HG03135 (cell line): ENCODE results near the gene ABHD12.
A peak's percentile ranks its signal among the peaks of the same experiment; 100 is the strongest.

ENCODE experiments used
- ATAC-seq: cut with Tn5 transposase; IDR thresholded peaks from one replicate; pipeline ENCODE4 v1.9.1; 2021; ENCODE audit warnings: mild to moderate bottlenecking, moderate library complexity; ENCODE audit not compliant: unreplicated experiment

ABHD12 gene

GRCh38 chr20:25382704-25383370, 7.8 kb downstream of the ABHD12 start:
- no peak for ATAC-seq

GRCh38 chr20:25380945-25381614, 9.6 kb downstream of the ABHD12 start:
- no peak for ATAC-seq

- no peak for ATAC-seq
Measured at GRCh38 chr20:25378884-25379733, 11.5 kb downstream of the ABHD12 start.

- no peak for ATAC-seq
Measured at GRCh38 chr20:25378189-25378883, 12.3 kb downstream of the ABHD12 start.

GRCh38 chr20:25376886-25377285, 13.7 kb downstream of the ABHD12 start:
- ATAC-seq: no peak

DNA sequence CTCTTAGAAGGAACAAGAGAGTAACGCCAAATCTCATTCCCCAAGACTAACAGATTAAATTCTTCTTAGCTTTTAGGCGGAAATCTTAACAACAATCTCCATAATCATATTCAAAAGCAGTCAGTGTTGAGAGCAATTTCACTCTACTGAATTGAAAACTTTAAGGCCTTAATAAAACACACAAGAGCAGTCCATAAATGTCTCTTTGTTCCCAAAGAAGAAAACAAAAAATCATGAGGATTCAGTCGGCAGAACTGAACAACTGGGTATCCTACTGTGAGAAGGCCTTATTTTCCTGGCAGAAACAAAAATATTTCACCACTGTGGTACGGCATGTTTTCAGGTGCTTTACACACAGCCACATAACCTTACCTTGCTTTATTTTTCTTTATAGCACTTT, 14.4 kb downstream of the ABHD12 start:
- no peak for ATAC-seq

GRCh38 chr20:25374842-25375241, 15.8 kb downstream of the ABHD12 start:
- ATAC-seq: no peak

- no peak for ATAC-seq
Measured at GRCh38 chr20:25372584-25373336, 17.9 kb downstream of the ABHD12 start.

GRCh38 chr20:25369971-25370370, 20.7 kb downstream of the ABHD12 start:
- ATAC-seq: no peak

DNA sequence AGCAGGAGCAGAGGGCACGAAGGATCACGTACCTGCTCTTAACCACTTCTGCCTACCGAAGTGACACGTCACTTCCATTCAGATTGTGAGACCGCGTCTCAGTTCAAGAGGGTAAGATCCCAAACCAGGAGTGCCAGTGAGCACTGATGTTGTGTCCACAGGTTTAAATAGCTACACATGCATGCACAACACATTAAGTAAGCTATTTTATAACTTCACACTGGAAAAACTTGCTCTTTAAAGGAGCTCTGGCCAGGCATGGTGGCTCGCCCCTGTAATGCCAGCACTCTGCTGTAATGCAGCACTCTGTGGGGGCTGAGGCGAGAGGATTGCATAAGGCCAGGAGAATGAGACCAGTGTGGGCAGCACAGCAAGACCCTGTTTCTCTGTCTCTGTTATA, 21.1 kb downstream of the ABHD12 start:
- ATAC-seq: no peak

DNA sequence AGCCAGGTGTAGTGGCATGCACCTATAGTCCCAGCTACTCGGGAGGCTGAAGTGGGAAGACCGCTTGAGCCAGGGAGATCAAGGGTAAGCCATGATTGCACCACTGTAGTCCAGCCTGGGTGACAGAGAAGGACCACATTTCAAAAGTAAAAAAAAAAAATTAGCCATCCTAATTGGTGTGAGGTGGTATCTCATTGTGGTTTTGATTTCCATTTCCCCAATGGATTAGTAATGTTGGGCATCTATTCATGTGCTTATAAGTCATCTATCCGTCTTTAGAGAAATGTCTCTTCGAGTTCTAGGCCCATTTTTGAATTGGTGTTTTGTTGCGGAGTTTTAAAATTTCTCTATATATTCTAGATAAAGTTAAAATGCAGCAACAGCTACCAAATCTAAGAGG, 21.7 kb downstream of the ABHD12 start:
- ATAC-seq: no peak

GRCh38 chr20:25368526-25368925, 22.1 kb downstream of the ABHD12 start:
- no peak for ATAC-seq

DNA sequence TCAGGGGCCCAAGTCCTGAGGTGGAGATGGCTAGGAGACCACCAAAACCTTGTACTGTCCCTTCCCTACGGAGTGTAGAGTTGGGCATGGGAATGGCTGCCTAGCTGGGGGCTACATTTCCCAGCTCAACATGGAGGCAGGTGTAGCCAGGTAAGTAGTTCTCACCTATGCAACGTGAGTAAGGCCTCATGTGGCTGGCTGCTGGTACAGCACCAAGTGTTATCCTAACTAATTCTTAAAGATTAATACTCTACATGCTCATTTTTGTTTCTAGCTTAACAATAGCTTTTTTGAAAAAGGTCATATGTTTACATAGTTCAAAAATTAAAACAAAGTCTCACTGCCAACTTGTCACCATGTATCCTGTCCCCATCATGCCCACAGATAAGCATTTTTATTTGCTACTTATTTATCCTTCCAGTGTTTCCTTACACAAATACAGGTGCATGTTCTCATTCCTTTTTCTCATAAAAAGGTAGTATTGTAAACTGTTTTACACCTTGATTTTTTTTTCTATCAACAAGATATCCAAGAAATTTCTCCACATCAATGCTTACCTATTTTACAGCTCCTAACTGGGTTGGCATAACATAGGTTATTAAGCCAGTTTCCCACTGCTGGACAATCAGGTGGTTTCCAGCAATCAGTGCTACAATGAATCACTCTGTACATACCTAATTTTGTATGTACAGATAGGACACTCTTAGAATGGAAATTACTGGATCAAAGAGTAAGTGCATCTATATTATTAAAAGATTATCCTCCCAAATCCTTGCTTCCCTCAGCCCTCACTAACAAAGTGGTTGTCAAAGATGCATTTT, 25.5 kb downstream of the ABHD12 start:
- ATAC-seq: no peak

DNA sequence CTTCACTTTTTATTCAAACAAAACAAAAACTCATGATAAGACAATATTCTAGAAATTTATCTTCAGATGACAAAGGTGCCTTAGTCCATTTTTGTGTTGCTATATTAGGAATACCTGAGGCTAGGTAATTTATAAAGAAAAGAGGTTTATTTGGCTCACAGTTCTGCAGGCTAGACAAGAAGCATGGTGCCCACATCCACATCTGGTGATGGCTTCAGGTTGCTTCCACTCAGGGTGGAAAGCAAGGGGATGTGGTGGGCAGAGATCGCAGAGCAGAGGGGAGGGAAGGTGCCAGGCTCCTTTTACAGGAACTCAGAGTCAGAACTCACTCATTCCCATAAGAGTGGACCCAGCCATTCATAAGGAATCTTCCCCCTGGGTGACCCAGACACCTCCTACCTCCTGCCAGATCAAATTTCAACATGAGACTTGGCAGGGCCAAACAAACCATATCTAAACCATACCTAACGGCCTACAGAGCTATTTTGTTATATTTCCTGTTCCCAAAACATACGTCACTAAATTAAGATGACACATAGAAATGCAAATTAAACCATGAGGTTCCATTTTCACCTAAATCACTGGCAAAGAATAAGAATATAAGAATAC, 26.4 kb downstream of the ABHD12 start:
- no peak for ATAC-seq

DNA sequence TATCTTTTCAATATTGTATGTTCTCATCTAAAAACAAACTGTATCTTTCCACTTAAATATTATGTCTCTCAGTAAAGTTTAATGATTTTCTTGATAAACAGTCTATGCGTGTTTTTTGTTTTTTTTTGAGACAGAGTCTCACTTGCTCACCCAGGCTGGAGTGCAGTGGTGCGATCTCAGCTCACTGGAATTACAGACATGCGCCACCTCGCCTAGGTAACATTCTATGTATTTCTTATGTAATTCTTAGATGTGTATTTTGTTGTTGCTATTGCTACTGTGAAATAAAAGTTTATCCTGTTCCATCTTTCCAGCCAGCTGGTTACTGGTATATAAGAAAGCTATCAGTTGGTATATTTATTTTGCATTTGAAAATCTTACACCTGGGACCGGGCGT, 29.4 kb downstream of the ABHD12 start:
- peak; percentile 15 for ATAC-seq

DNA sequence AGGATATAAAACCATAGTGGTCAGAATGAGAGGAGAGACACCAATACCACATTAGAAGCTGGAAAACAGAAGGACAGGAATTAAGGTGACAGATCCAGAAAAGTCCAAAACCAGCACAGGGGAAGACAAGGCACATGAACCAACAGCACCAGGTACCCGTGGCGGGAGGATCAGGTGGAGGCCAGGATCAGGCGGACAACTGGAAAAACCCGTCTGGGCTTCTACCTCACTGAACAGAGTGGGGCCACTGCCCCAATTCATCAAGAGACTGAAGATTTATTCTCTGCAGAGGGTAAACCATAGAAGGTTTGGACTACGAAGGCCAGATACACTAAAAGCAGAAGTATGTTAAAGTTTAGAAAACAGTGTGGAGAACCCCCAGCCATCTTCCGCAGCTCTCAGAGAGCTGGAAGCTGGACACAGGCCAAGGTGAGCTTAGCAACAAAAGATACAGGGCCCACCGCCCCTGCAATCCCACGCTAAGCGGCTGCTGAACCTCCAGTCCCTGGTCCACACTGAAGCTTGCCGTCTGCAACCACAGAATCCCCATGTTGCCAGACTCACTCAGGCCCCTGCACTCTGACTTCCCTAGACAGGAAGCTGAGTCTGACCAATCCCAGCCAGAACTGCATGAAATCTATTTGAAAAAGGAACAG, 29.9 kb downstream of the ABHD12 start:
- ATAC-seq: peak; percentile 56

GRCh38 chr20:25356271-25356933, 34.2 kb downstream of the ABHD12 start:
- no peak for ATAC-seq

DNA sequence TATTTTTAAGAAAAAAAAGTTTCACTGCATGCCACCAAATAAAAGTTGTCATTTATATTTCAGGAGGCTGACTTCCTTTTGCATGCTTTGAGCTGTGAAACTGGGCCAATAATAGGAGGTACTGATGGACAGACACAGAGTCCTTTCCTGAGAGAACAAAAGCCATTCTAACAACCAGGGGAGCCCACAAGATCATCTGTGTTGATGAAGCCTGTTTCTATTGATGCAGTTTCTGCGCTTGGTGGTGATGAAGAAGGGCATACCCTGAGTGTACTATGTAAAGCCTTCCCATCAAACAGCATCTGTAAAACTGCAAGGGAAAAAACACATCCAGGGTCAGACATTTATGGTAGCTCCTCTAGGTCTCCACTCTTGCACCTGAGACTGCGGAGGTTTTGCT, 34.8 kb downstream of the ABHD12 start:
- ATAC-seq: no peak
